IMR-90 (cell line): Measurements from ENCODE around the gene SPINT1. TPM values are rescaled to one million over a fixed set of nuclear protein-coding genes. Genes with fewer than 3 reads are reported as not detected.

Source experiments
- ATAC-seq: fragments of 200-7000 bp; cut with Tn5 transposase; 2 replicates; pipeline ENCODE4 v1.9.1; 2020; ENCODE audit warnings: low read depth, mild to moderate bottlenecking, moderate library complexity
- BruUV-seq: library from RNA; stranded (reverse); fragments of 400-500 nt; replicated peaks from 2 replicates; lab custom pipeline; 2021; lab: Mats Ljungman, UMichigan
- CTCF ChIA-PET: fragments of 300-600 bp; formaldehyde crosslinking; extraction: SDS; loops from one replicate; lab custom pipeline; 2021; ENCODE audit warnings: antibody characterized with exemption; lab: Yijun Ruan, JAX
- POLR2A ChIA-PET: fragments of 300-600 bp; sonication (Branson Sonifier 250); formaldehyde crosslinking; loops from one replicate; lab custom pipeline; 2022; ENCODE audit warnings: antibody characterized with exemption; ENCODE audit not compliant: unreplicated experiment; lab: Charles Lee
- DNase-seq: peaks from one replicate; pipeline ENCODE4 v3.0.0; 2013
- H2AFZ ChIP-seq: replicated peaks from 2 replicates; pipeline ENCODE3; 2013; ENCODE audit warnings: low read length, mild to moderate bottlenecking; ENCODE audit not compliant: poor library complexity
- H2AK5ac ChIP-seq: 2 replicates; pipeline ENCODE4 v1.6.1; 2013; ENCODE audit warnings: low read depth, low read length, inconsistent platforms
- H2AK9ac ChIP-seq: replicated peaks from 2 replicates; pipeline ENCODE3; 2013; ENCODE audit warnings: mild to moderate bottlenecking, low read depth, low read length, moderate library complexity; ENCODE audit not compliant: poor library complexity
- H2BK120ac ChIP-seq: 2 replicates; pipeline ENCODE4 v1.6.1; 2013; ENCODE audit warnings: low read depth, low read length, inconsistent platforms
- H2BK15ac ChIP-seq: 3 replicates; pipeline ENCODE4 v1.6.1; 2013; ENCODE audit warnings: low read depth, low read length, inconsistent platforms
- H2BK20ac ChIP-seq: 2 replicates; pipeline ENCODE4 v1.6.1; 2013; ENCODE audit warnings: low read depth, mild to moderate bottlenecking, inconsistent platforms, low read length, moderate library complexity
- H2BK5ac ChIP-seq: 2 replicates; pipeline ENCODE4 v1.6.1; 2013; ENCODE audit warnings: mild to moderate bottlenecking, low read depth, low read length, inconsistent platforms; ENCODE audit not compliant: poor library complexity, severe bottlenecking
- H3K14ac ChIP-seq: replicated peaks from 2 replicates; pipeline ENCODE4 v1.6.1; 2013; ENCODE audit warnings: low read depth, low read length, inconsistent platforms
- H3K18ac ChIP-seq: 2 replicates; pipeline ENCODE4 v1.6.1; 2013; ENCODE audit warnings: low read depth, low read length, control low read depth
- H3K23ac ChIP-seq: 2 replicates; pipeline ENCODE4 v1.6.1; 2013; ENCODE audit warnings: low read depth, low read length, inconsistent platforms
- H3K27ac ChIP-seq: 2 replicates; pipeline ENCODE4 v1.5.1; 2013; ENCODE audit warnings: mild to moderate bottlenecking, control low read depth, low read length; ENCODE audit not compliant: insufficient read depth
- H3K27me3 ChIP-seq: 2 replicates; pipeline ENCODE4 v1.6.1; 2013; ENCODE audit warnings: low read length; ENCODE audit not compliant: control insufficient read depth, insufficient read depth
- H3K36me3 ChIP-seq: 2 replicates; pipeline ENCODE4 v1.6.1; 2013; ENCODE audit warnings: low read length, mixed read lengths; ENCODE audit not compliant: control insufficient read depth, insufficient read depth
- H3K4ac ChIP-seq: 2 replicates; pipeline ENCODE4 v1.6.1; 2013; ENCODE audit warnings: low read depth, low read length, inconsistent platforms
- H3K4me1 ChIP-seq: 2 replicates; pipeline ENCODE4 v1.6.1; 2013; ENCODE audit warnings: low read length, mixed read lengths; ENCODE audit not compliant: control insufficient read depth, insufficient read depth
- H3K4me2 ChIP-seq: 2 replicates; pipeline ENCODE4 v1.6.1; 2013; ENCODE audit warnings: low read depth, mild to moderate bottlenecking, control low read depth, low read length, moderate library complexity
- H3K4me3 ChIP-seq: 2 replicates; pipeline ENCODE4 v1.5.1; 2013; ENCODE audit warnings: low read depth, mild to moderate bottlenecking, control low read depth, low read length, moderate library complexity; ENCODE audit not compliant: insufficient read depth
- H3K56ac ChIP-seq: 2 replicates; pipeline ENCODE4 v1.6.1; 2013; ENCODE audit warnings: low read length, inconsistent platforms; ENCODE audit not compliant: insufficient read depth; ENCODE audit errors: extremely low read depth
- H3K79me1 ChIP-seq, 2 experiments: 2 replicates each; pipeline ENCODE4 v1.6.1; 2013; ENCODE audit warnings: low read length in 2 of 2, inconsistent platforms in 1 of 2, low read depth in 1 of 2
- H3K9ac ChIP-seq: 2 replicates; pipeline ENCODE4 v1.6.1; 2013; ENCODE audit warnings: low read depth, low read length, control low read depth
- H3K9me1 ChIP-seq: 2 replicates; pipeline ENCODE4 v1.6.1; 2013; ENCODE audit warnings: low read length, inconsistent platforms; ENCODE audit not compliant: insufficient read depth
- H3K9me3 ChIP-seq: 2 replicates; pipeline ENCODE4 v1.6.1; 2013; ENCODE audit warnings: low read length; ENCODE audit not compliant: control insufficient read depth, insufficient read depth
- H4K20me1 ChIP-seq: 2 replicates; pipeline ENCODE4 v1.6.1; 2013; ENCODE audit warnings: low read length, inconsistent platforms; ENCODE audit not compliant: insufficient read depth
- H4K5ac ChIP-seq: 2 replicates; pipeline ENCODE4 v1.6.1; 2013; ENCODE audit warnings: mild to moderate bottlenecking, low read depth, low read length, control low read depth
- H4K8ac ChIP-seq, 2 experiments: 2 replicates each; pipeline ENCODE4 v1.6.1; 2013; ENCODE audit warnings: low read depth in 2 of 2, low read length in 2 of 2, control low read depth in 1 of 2, inconsistent platforms in 1 of 2
- H4K91ac ChIP-seq: 2 replicates; pipeline ENCODE4 v1.6.1; 2013; ENCODE audit warnings: low read depth, low read length, inconsistent platforms; ENCODE audit not compliant: insufficient read depth
- ELK1 ChIP-seq: fragments of 150-350 bp; IDR thresholded peaks from 2 replicates; pipeline ENCODE4 v1.6.1; 2016; ENCODE audit warnings: low read depth, mild to moderate bottlenecking, low read length, moderate library complexity, borderline replicate concordance
- POLR2A ChIP-seq: IDR thresholded peaks from 2 replicates; pipeline ENCODE4 v1.6.1; 2012; ENCODE audit warnings: mild to moderate bottlenecking, low read depth, low read length
- WGBS, 2 experiments: methylation state at CpG; one replicate each; pipeline versions ENCODE4 v1.1.5 to v1.1.7; 2013; ENCODE audit warnings: missing lambda C conversion rate in 2 of 2; ENCODE audit not compliant: insufficient read length in 1 of 2; ENCODE audit errors: extremely low coverage in 2 of 2; 5-methylcytosine and 5-hydroxymethylcytosine counted together
- dilution Hi-C: fragments of 300-500 bp; cut with HindIII; formaldehyde crosslinking; loops from one replicate; pipeline ENCODE4 v1.14.3; 2018; ENCODE audit warnings: low sequenced_read_pairs; ENCODE audit not compliant: unreplicated experiment
- in situ Hi-C: fragments of 300-500 bp; cut with MboI; formaldehyde crosslinking; loops from 3 replicates; pipeline ENCODE4 v1.14.3; 2019; ENCODE audit warnings: low sequenced_read_pairs, inconsistent platforms, mixed read lengths
- intact Hi-C: fragments of 100-400 bp; cut with micrococcal nuclease; formaldehyde crosslinking; loops from 2 replicates; pipeline ENCODE4 v1.10.0; 2022
- polyA plus RNA-seq, 3 experiments: library from polyadenylated mRNA; depleted of rRNA; stranded (reverse); fragments of >200 nt; gene quantifications; 2 replicates each; pipeline ENCODE4 v1.2.3, GENCODE V29; 2012; ENCODE audit warnings: low replicate concordance in 1 of 3
- total RNA-seq: library from RNA; depleted of rRNA; stranded (reverse); fragments of >200 nt; gene quantifications from 2 replicates; pipeline ENCODE4 v1.2.3, GENCODE V29; 2012

The SPINT1 gene
- total and polyA plus RNA-seq, 2 of the 4 experiments (the other 2 are of a cell fraction) = 0.90 to 2.1 TPM

- Histone ChIP-seq H2AK5ac (no peak overlapping the region), H3K27ac (no peak overlapping the region), H3K56ac (no peak overlapping the region), H2AFZ (peak overlapping the region; percentile 84), H4K91ac (no peak overlapping the region), H3K23ac (no peak overlapping the region), H2BK5ac (no peak overlapping the region), H3K27me3 (peaks cover 11% of the 10 kb centered on the region), H3K79me1 (no peaks in the 10 kb centered on the region), H3K4me1 (no peaks in the 10 kb centered on the region), H3K18ac (no peak overlapping the region), H3K4me2 (no peak overlapping the region), H4K20me1 (no peaks in the 10 kb centered on the region; the same call in 1 of the 2 replicates), H4K8ac (no peak overlapping the region), H3K9me3 (no peaks in the 10 kb centered on the region), H4K5ac (no peak overlapping the region), H3K4ac (no peak overlapping the region), H2BK120ac (no peak overlapping the region), H2BK15ac (no peak overlapping the region), H3K9me1 (peaks cover 3% of the 10 kb centered on the region; the same call in 1 of the 2 replicates), H3K9ac (no peak overlapping the region), H2BK20ac (no peak overlapping the region), H3K36me3 (no peaks in the 10 kb centered on the region), H3K4me3 (no peak overlapping the region), H2AK9ac (no peak overlapping the region), H3K14ac (no peak overlapping the region)
- no TSS peak for BruUV-seq
- ATAC-seq = no peak
- ChIA-PET POLR2A (no interaction called here), CTCF (interaction anchor here (3.5 to 5.0 kb wide), 2 partner anchors 34 to 38 kb away, joined by 35 to 44 read pairs; partner anchors contain the start of gene VPS18)
- intact Hi-C loops = loop anchor here (1.0 kb wide), 1 partner anchor 38 kb away; the partner anchor contains the start of gene VPS18
- no CpG with 5 or more reads among the region's 8 CpGs for WGBS, 2 experiments
- TF ChIP-seq POLR2A (no peak), ELK1 (no peak)
- dilution Hi-C loops = no loop called here
- DNase-seq = no peak
- in situ Hi-C loops = loop anchor here (5.0 kb wide), 1 partner anchor 36 kb away; the partner anchor contains the start of gene VPS18
Measured at GRCh38 chr15:40856746-40857145, 12.9 kb downstream of the SPINT1 start.
